ENCODE data around the gene UCHL5. TPM values are rescaled to one million over a fixed set of nuclear protein-coding genes. Genes with fewer than 3 reads are reported as not detected.

The UCHL5 gene
- total and polyA plus RNA-seq, 2 donors (not counting 3 experiments of a cell fraction or from before 2014, with no cell fraction given), result 9.8 to 45.6 TPM

- DNase-seq (ENCODE audit: low read depth, low spot score) (no peak), FAIRE-seq (no peak)
- H2AFZ ChIP-seq (ENCODE audit: low read depth, low read length), result no peak overlapping the region
- H3K4me1 ChIP-seq (ENCODE audit: control insufficient read depth, extremely low read depth, insufficient read depth, low read length), result no peaks in the 10 kb centered on the region
- ChIA-PET CTCF (interaction anchor here (1.5 kb wide), 1 partner anchor 34 kb away, joined by 6 read pairs; the partner anchor contains the start of gene GLRX2), POLR2A (no interaction called here)
- H3K27ac ChIP-seq (ENCODE audit: insufficient read depth, low read depth, low read length), result no peak overlapping the region
- intact Hi-C loops (cut with micrococcal nuclease) (no loop called here), dilution Hi-C loops (cut with MboI; ENCODE audit: extremely low pct_ligation_motif_present, low sequenced_read_pairs) (no loop called here)
- no peak overlapping the region for H3K4me3 ChIP-seq (replicated peaks in 1 of 3; ENCODE audit: insufficient read depth in 1 of 3, low read depth in 1 of 3, low read length in 3 of 3)
- BruUV-seq (replicated peaks), result no TSS peak
- H3K36me3 ChIP-seq (ENCODE audit: control insufficient read depth in 2 of 2, extremely low read depth in 1 of 2, insufficient read depth in 2 of 2, low read length in 2 of 2), result peaks cover 0 to 7% of the 10 kb centered on the region in 2 experiments
- TF ChIP-seq POLR2A (IDR thresholded peaks at IDR 0.05; ENCODE audit: low read depth, low read length), result no peak
- TF ChIP-seq EZH2 (IDR thresholded peaks at IDR 0.05; ENCODE audit: borderline replicate concordance, low read depth, low read length, severe bottlenecking), result no peak
- TF ChIP-seq JUN (IDR thresholded peaks at IDR 0.05; ENCODE audit: borderline replicate concordance, insufficient read depth, insufficient read length, low read depth), result no peak
- peaks cover 5% of the 10 kb centered on the region for H4K20me1 ChIP-seq (replicated peaks; ENCODE audit: control insufficient read depth, extremely low read depth, insufficient read depth, low read length)
- H3K9me3 ChIP-seq (replicated peaks; ENCODE audit: control insufficient read depth, insufficient read depth, low read length), result no peaks in the 10 kb centered on the region
- no peak overlapping the region for H3K4me2 ChIP-seq (ENCODE audit: insufficient read depth, low read length)
- peaks cover 55% of the 10 kb centered on the region for H3K79me2 ChIP-seq (ENCODE audit: control insufficient read depth, insufficient read depth, low read length)
- H3K9ac ChIP-seq (replicated peaks; ENCODE audit: extremely low read depth, insufficient read depth, low read length), result no peak overlapping the region
- no peaks in the 10 kb centered on the region for H3K9me1 ChIP-seq (replicated peaks; ENCODE audit: control insufficient read depth, extremely low read depth, insufficient read depth, low read length)
- no peaks in the 10 kb centered on the region for H3K27me3 ChIP-seq (ENCODE audit: control insufficient read depth in 2 of 2, insufficient read depth in 2 of 2, low read length in 2 of 2)
These were observed 11.8 kb upstream of the UCHL5 start for GRCh38 chr1:193070942-193071341.

- ChIA-PET CTCF (interaction anchor here (1.5 kb wide), 2 partner anchors 10 to 34 kb away, joined by 4 to 6 read pairs; partner anchors contain the start of gene GLRX2), POLR2A (no interaction called here)
- FAIRE-seq, result no peak
- intact Hi-C loops (cut with micrococcal nuclease) (no loop called here), dilution Hi-C loops (cut with MboI; ENCODE audit: extremely low pct_ligation_motif_present, low sequenced_read_pairs) (no loop called here)
- TF ChIP-seq POLR2A (IDR thresholded peaks at IDR 0.05; ENCODE audit: low read depth, low read length) (no peak), EZH2 (IDR thresholded peaks at IDR 0.05; ENCODE audit: borderline replicate concordance, low read depth, low read length, severe bottlenecking) (no peak), FOS (IDR thresholded peaks at IDR 0.05; ENCODE audit: borderline replicate concordance, insufficient read depth, low read length) (no peak), CTCF (IDR thresholded peaks at IDR 0.05; ENCODE audit: extremely low read depth in 1 of 2, insufficient read depth in 1 of 2, low read depth in 1 of 2, low read length in 2 of 2) (no peak)
- H3K4me2 ChIP-seq (ENCODE audit: insufficient read depth, low read length), result no peak overlapping the region
- H3K9me3 ChIP-seq (replicated peaks; ENCODE audit: control insufficient read depth, insufficient read depth, low read length), result no peaks in the 10 kb centered on the region
- BruUV-seq (replicated peaks), result no TSS peak
- no peak overlapping the region for H3K27ac ChIP-seq (ENCODE audit: insufficient read depth, low read depth, low read length)
- H3K9ac ChIP-seq (replicated peaks; ENCODE audit: extremely low read depth, insufficient read depth, low read length), result no peak overlapping the region
- no peaks in the 10 kb centered on the region for H3K9me1 ChIP-seq (replicated peaks; ENCODE audit: control insufficient read depth, extremely low read depth, insufficient read depth, low read length)
- H3K79me2 ChIP-seq (ENCODE audit: control insufficient read depth, insufficient read depth, low read length), result peaks cover 58% of the 10 kb centered on the region
- peaks cover 5% of the 10 kb centered on the region for H4K20me1 ChIP-seq (replicated peaks; ENCODE audit: control insufficient read depth, extremely low read depth, insufficient read depth, low read length)
- H3K27me3 ChIP-seq (ENCODE audit: control insufficient read depth in 2 of 2, insufficient read depth in 2 of 2, low read length in 2 of 2), result no peaks in the 10 kb centered on the region
- H3K36me3 ChIP-seq (ENCODE audit: control insufficient read depth in 2 of 2, extremely low read depth in 1 of 2, insufficient read depth in 2 of 2, low read length in 2 of 2), result peaks cover 0 to 7% of the 10 kb centered on the region in 2 experiments
- H3K4me1 ChIP-seq (ENCODE audit: control insufficient read depth, extremely low read depth, insufficient read depth, low read length), result no peaks in the 10 kb centered on the region
- no peak for DNase-seq (ENCODE audit: low read depth, low spot score)
- H2AFZ ChIP-seq (ENCODE audit: low read depth, low read length), result no peak overlapping the region
- H3K4me3 ChIP-seq (replicated peaks in 1 of 3; ENCODE audit: insufficient read depth in 1 of 3, low read depth in 1 of 3, low read length in 3 of 3), result no peak overlapping the region
These were observed 11.2 kb upstream of the UCHL5 start for GRCh38 chr1:193070386-193070753.

Data from endothelial cell of umbilical vein (primary cell).